DND-41 (cell line): ENCODE measurements around the gene SERPINI2.
"Not testable (repeated sequence)": the region's sequence is repeated elsewhere in the genome, so short reads cannot be mapped to it uniquely, and the experiment has no call there.

ENCODE experiments used
- ATAC-seq: fragments of 200-7000 bp; cut with Tn5 transposase; 3 replicates; pipeline ENCODE4 v1.9.1; 2021; ENCODE audit warnings: low read depth; ENCODE audit not compliant: insufficient read depth
- DNase-seq: peaks from one replicate; pipeline ENCODE4 v3.0.0-alpha.2; 2020
- H2AFZ ChIP-seq: 2 replicates; pipeline ENCODE4 v1.6.0; 2012; ENCODE audit warnings: low read depth, low read length
- H3K27ac ChIP-seq: 2 replicates; pipeline ENCODE4 v1.5.1; 2012; ENCODE audit warnings: low read length, inconsistent platforms
- H3K27me3 ChIP-seq: fragments of 200-600 bp; sonication (generic); 2 replicates; pipeline ENCODE4 v1.6.0; 2012; ENCODE audit warnings: low read length, mild to moderate bottlenecking, inconsistent platforms; ENCODE audit not compliant: insufficient read depth, poor library complexity
- H3K36me3 ChIP-seq: 2 replicates; pipeline ENCODE4 v1.5.1; 2012; ENCODE audit warnings: low read length, inconsistent platforms; ENCODE audit not compliant: insufficient read depth
- H3K4me1 ChIP-seq: 2 replicates; pipeline ENCODE4 v1.5.1; 2012; ENCODE audit warnings: mild to moderate bottlenecking, low read length; ENCODE audit not compliant: insufficient read depth
- H3K4me2 ChIP-seq: 2 replicates; pipeline ENCODE4 v1.6.0; 2012; ENCODE audit warnings: mild to moderate bottlenecking, moderate library complexity, low read length, inconsistent platforms; ENCODE audit not compliant: insufficient read depth
- H3K4me3 ChIP-seq, 2 experiments: fragments of 200-600 bp in 1 of 2; shearing (Covaris generic) in 1 of 2; 2 replicates each; pipeline ENCODE4 v1.5.1; 2012 to 2016; ENCODE audit warnings: inconsistent platforms in 2 of 2, low read length in 2 of 2, mild to moderate bottlenecking in 2 of 2, low read depth in 1 of 2, moderate library complexity in 1 of 2
- H3K79me2 ChIP-seq: 2 replicates; pipeline ENCODE4 v1.6.0; 2012; ENCODE audit warnings: low read length, inconsistent platforms; ENCODE audit not compliant: insufficient read depth
- H3K9ac ChIP-seq: 2 replicates; pipeline ENCODE4 v1.6.0; 2012; ENCODE audit warnings: low read depth, mild to moderate bottlenecking, inconsistent platforms, low read length, moderate library complexity
- H3K9me3 ChIP-seq: 2 replicates; pipeline ENCODE4 v1.5.1; 2012; ENCODE audit warnings: low read length, moderate library complexity, mild to moderate bottlenecking, inconsistent platforms; ENCODE audit not compliant: insufficient read depth, severe bottlenecking
- H4K20me1 ChIP-seq: 2 replicates; pipeline ENCODE4 v1.6.0; 2012; ENCODE audit warnings: low read length; ENCODE audit not compliant: insufficient read depth
- CTCF ChIP-seq: IDR thresholded peaks from 2 replicates; pipeline ENCODE4 v1.5.1; 2012; ENCODE audit warnings: borderline replicate concordance, low read length, moderate library complexity, mild to moderate bottlenecking; ENCODE audit not compliant: poor library complexity, severe bottlenecking; ENCODE audit errors: extremely low read depth
- EZH2 ChIP-seq: IDR thresholded peaks from 3 replicates; pipeline ENCODE4 v1.6.1; 2012; ENCODE audit warnings: borderline replicate concordance, low read depth, mild to moderate bottlenecking, moderate library complexity, low read length, inconsistent platforms; ENCODE audit not compliant: severe bottlenecking

Gene SERPINI2

DNA sequence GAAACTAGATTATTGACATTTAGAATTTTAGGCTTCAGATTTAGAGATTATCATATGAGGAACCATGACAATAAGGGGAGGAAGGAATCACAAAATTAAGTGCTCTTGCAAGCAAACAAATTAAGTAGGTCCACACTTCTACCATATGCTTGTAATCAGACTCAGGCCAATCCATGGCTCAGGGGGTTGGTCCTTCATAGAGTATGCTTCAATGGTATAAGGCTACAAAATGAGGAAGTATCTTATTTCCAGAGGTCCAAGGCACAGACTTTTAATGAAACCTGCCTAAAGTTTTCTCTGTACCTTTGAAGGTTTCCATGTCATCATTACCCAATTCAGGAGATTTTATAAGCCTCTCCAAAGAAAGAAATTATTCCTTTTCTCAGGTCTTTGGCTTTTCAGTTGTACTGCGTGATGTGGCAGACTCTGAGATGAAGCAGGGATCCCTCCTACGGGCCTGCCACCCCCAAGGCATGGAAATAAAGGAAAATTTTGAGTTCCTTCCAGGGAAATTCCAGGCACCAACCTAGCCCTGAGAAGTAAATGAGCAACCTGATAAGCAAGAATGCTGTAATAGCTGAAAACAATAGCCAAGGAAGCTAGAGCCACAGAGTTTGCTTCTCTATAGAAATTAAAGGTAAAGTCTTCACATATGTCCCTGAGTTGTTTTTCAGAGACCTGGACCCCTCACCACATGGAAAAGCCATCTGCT is 36.3 kb downstream of the SERPINI2 start:
- ATAC-seq = no peak

DNA sequence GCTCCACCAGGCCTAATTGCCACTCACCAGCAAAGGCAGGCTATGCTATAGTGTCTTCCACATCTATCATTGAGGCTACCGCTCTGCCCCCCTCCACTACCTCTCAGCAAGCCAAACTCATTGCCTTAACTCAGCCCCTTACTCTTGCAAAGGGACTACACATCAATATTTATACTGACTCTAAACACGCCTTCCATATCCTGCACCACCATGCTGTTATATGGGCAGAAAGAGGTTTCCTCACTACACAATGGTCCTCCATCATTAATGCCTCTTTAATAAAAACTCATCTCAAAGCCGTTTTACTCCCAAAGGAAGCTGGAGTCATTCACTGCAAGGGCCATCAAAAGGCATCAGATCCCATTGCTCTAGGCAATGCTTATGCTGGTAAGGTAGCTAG is 46.9 kb downstream of the SERPINI2 start:
- not testable (repeated sequence) for ATAC-seq, H3K79me2 ChIP-seq, H3K27ac ChIP-seq, H3K9ac ChIP-seq, H3K36me3 ChIP-seq, H3K4me3 ChIP-seq, H3K27me3 ChIP-seq, H2AFZ ChIP-seq, H3K4me2 ChIP-seq, H3K9me3 ChIP-seq, H3K4me1 ChIP-seq, H4K20me1 ChIP-seq, DNase-seq

More for the DNA sequence above, 36.3 kb downstream of the SERPINI2 start:
- DNase-seq = no peak
- Histone ChIP-seq H3K27me3 (no peaks in the 10 kb centered on the region), H3K4me1 (no peaks in the 10 kb centered on the region), H3K9ac (no peak overlapping the region), H3K4me2 (no peak overlapping the region), H3K36me3 (no peaks in the 10 kb centered on the region), H3K4me3 (no peak overlapping the region), H2AFZ (no peak overlapping the region), H3K79me2 (no peaks in the 10 kb centered on the region), H3K27ac (no peak overlapping the region), H3K9me3 (no peaks in the 10 kb centered on the region), H4K20me1 (no peaks in the 10 kb centered on the region)
- TF ChIP-seq EZH2 (no peak), CTCF (no peak)

DNA sequence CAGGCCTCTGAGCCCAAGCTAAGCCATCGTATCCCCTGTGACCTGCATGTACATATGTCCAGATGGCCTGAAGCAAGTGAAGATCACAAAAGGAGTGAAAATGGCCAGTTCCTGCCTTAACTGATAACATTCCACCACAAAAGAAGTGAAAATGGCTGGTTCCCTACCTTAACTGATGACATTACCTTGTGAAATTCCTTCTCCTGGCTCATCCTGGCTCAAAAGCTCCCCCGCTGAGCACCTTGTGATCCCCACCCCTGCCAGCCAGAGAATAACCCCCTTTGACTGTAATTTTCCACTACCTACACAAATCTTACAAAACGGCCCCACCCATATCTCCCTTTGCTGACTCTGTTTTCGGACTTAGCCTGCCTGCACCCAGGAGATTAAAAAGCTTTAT is 51.4 kb downstream of the SERPINI2 start:
- not testable (repeated sequence) for H3K4me2 ChIP-seq, H3K4me1 ChIP-seq, H3K36me3 ChIP-seq, H3K4me3 ChIP-seq, DNase-seq, ATAC-seq, H3K79me2 ChIP-seq, H3K9me3 ChIP-seq, H3K27me3 ChIP-seq, H3K27ac ChIP-seq, H2AFZ ChIP-seq, H3K9ac ChIP-seq, H4K20me1 ChIP-seq

- Histone ChIP-seq H3K79me2 (no peaks in the 10 kb centered on the region), H3K27me3 (no peaks in the 10 kb centered on the region), H3K27ac (no peak overlapping the region), H3K4me2 (no peak overlapping the region), H3K4me3 (no peak overlapping the region), H3K9ac (no peak overlapping the region), H2AFZ (no peak overlapping the region), H3K36me3 (no peaks in the 10 kb centered on the region), H3K9me3 (no peaks in the 10 kb centered on the region), H3K4me1 (no peaks in the 10 kb centered on the region), H4K20me1 (no peaks in the 10 kb centered on the region)
- no peak for DNase-seq
- no peak for TF ChIP-seq EZH2
- no peak for TF ChIP-seq CTCF
- no peak for ATAC-seq
Observed at GRCh38 chr3:167409611-167410010, 64.2 kb downstream of the SERPINI2 start.
